Bronchial epithelial cell (primary cell): ENCODE results near the gene CNTNAP2. TPM values are rescaled to one million over a fixed set of nuclear protein-coding genes. Genes with fewer than 3 reads are reported as not detected.

Experiments used
- DNase-seq: peaks from one replicate; pipeline ENCODE4 v3.0.0-alpha.2; 2010; ENCODE audit warnings: low read depth
- FAIRE-seq: peaks from 2 replicates; lab custom pipeline; 2011; peaks lifted over from hg19 to GRCh38; lab: Jason Lieb, UNC
- H3K27me3 ChIP-seq: 2 replicates; pipeline ENCODE4 v1.5.1; 2011; ENCODE audit warnings: low read length; ENCODE audit not compliant: control insufficient read depth, insufficient read depth
- H3K36me3 ChIP-seq: 2 replicates; pipeline ENCODE4 v1.5.1; 2011; ENCODE audit warnings: low read length; ENCODE audit not compliant: control insufficient read depth, insufficient read depth
- H3K4me3 ChIP-seq: 2 replicates; pipeline ENCODE4 v1.5.1; 2011; ENCODE audit warnings: mild to moderate bottlenecking, low read depth, low read length, control low read depth
- CTCF ChIP-seq: IDR thresholded peaks from 2 replicates; pipeline ENCODE4 v1.5.1; 2011; ENCODE audit warnings: mild to moderate bottlenecking, moderate library complexity, low read length, control low read depth, inconsistent platforms; ENCODE audit not compliant: insufficient read depth, severe bottlenecking
- total RNA-seq: library from RNA; depleted of rRNA; stranded (reverse); fragments of >200 nt; gene quantifications from 2 replicates; pipeline ENCODE4 v1.2.1, GENCODE V29; 2014

Gene CNTNAP2
- total RNA-seq, 1 donor from 2014 or later = 0.26 TPM

- no peak for DNase-seq
- no peaks in the 10 kb centered on the region for H3K27me3 ChIP-seq
- no peak for FAIRE-seq
- H3K4me3 ChIP-seq = no peak overlapping the region
- H3K36me3 ChIP-seq = no peaks in the 10 kb centered on the region
- TF ChIP-seq CTCF = no peak
These were observed 2352.1 kb downstream of the CNTNAP2 start for GRCh38 chr7:148468700-148469098.
